ENCODE results near the gene SLC22A3. TPM values are rescaled to one million over a fixed set of nuclear protein-coding genes. Genes with fewer than 3 reads are reported as not detected.
A peak's percentile ranks its signal among the peaks of the same experiment; 100 is the strongest.

The SLC22A3 gene
- total and polyA plus RNA-seq, 4 donors, result 9.5 to 65.0 (median 33.3) TPM

- H3K27me3 ChIP-seq (ENCODE audit: control insufficient read depth in 3 of 3, insufficient read depth in 3 of 3, low read length in 2 of 3), result no peaks in the 10 kb centered on the region
- H3K36me3 ChIP-seq (ENCODE audit: control insufficient read depth in 4 of 4, insufficient read depth in 4 of 4, low read length in 4 of 4), result no peaks in the 10 kb centered on the region
- peaks cover 0 to 7% (median 3%) of the 10 kb centered on the region in 4 donors for H3K9me3 ChIP-seq (ENCODE audit: control insufficient read depth in 4 of 4, insufficient read depth in 3 of 4, low read length in 3 of 4)
- TF ChIP-seq CTCF (IDR thresholded peaks at IDR 0.05; ENCODE audit: control extremely low read depth, extremely low read depth), result no peak
- ATAC-seq (ENCODE audit: insufficient read depth, low FRiP score), result no peak
- H3K4me3 ChIP-seq, result no peak overlapping the region
- H3K4me1 ChIP-seq (ENCODE audit: control insufficient read depth in 5 of 5, insufficient read depth in 5 of 5, low read length in 5 of 5), result peaks cover 0 to 4% (median 0%) of the 10 kb centered on the region in 5 donors
- no peak overlapping the region for H3K9ac ChIP-seq (ENCODE audit: insufficient read depth in 1 of 2, low read length in 2 of 2)
- DNase-seq, result no peak
- H3K27ac ChIP-seq (ENCODE audit: low read depth in 1 of 2, low read length in 1 of 2), result no peak overlapping the region
These were observed 31.3 kb downstream of the SLC22A3 start for GRCh38 chr6:160379466-160379865.

- H3K9me3 ChIP-seq (ENCODE audit: control insufficient read depth in 4 of 4, insufficient read depth in 3 of 4, low read length in 3 of 4), result peaks cover 0 to 7% (median 1%) of the 10 kb centered on the region in 4 donors
- TF ChIP-seq CTCF (IDR thresholded peaks at IDR 0.05; ENCODE audit: control extremely low read depth, extremely low read depth), result no peak
- ATAC-seq (ENCODE audit: insufficient read depth, low FRiP score), result no peak
- no peak overlapping the region for H3K9ac ChIP-seq (ENCODE audit: insufficient read depth in 1 of 2, low read length in 2 of 2)
- H3K4me1 ChIP-seq (ENCODE audit: control insufficient read depth in 5 of 5, insufficient read depth in 5 of 5, low read length in 5 of 5), result peaks cover 0 to 9% (median 4%) of the 10 kb centered on the region in 5 donors
- 75% methylated on average over 1 of the region's 1 CpG for WGBS, 2 donors
- no peaks in the 10 kb centered on the region for H3K27me3 ChIP-seq (ENCODE audit: control insufficient read depth in 3 of 3, insufficient read depth in 3 of 3, low read length in 2 of 3)
- DNase-seq, result no peak
- H3K4me3 ChIP-seq, result no peak overlapping the region
- no peak overlapping the region for H3K27ac ChIP-seq (ENCODE audit: low read depth in 1 of 2, low read length in 1 of 2)
- no peaks in the 10 kb centered on the region for H3K36me3 ChIP-seq (ENCODE audit: control insufficient read depth in 4 of 4, insufficient read depth in 4 of 4, low read length in 4 of 4)
These were observed 34.8 kb downstream of the SLC22A3 start for GRCh38 chr6:160382946-160383345.

- DNase-seq (peak in 1 of 3 donors; percentile 81), ATAC-seq (ENCODE audit: insufficient read depth, low FRiP score) (peak; percentile 79)
- peak overlapping the region in 1 of 2 donors; percentile 15 for H3K27ac ChIP-seq (ENCODE audit: low read depth in 1 of 2, low read length in 1 of 2)
- no peaks in the 10 kb centered on the region for H3K27me3 ChIP-seq (ENCODE audit: control insufficient read depth in 3 of 3, insufficient read depth in 3 of 3, low read length in 2 of 3)
- H3K4me1 ChIP-seq (ENCODE audit: control insufficient read depth in 5 of 5, insufficient read depth in 5 of 5, low read length in 5 of 5), result peaks cover 0 to 9% (median 4%) of the 10 kb centered on the region in 5 donors
- no peak for TF ChIP-seq CTCF (IDR thresholded peaks at IDR 0.05; ENCODE audit: control extremely low read depth, extremely low read depth)
- H3K4me3 ChIP-seq, result no peak overlapping the region
- WGBS, 2 donors, result 56 to 82% methylated on average over 5 of the region's 5 CpGs
- no peak overlapping the region for H3K9ac ChIP-seq (ENCODE audit: insufficient read depth in 1 of 2, low read length in 2 of 2)
- no peaks in the 10 kb centered on the region for H3K36me3 ChIP-seq (ENCODE audit: control insufficient read depth in 4 of 4, insufficient read depth in 4 of 4, low read length in 4 of 4)
- H3K9me3 ChIP-seq (ENCODE audit: control insufficient read depth in 4 of 4, insufficient read depth in 3 of 4, low read length in 3 of 4), result peaks cover 0 to 6% (median 1%) of the 10 kb centered on the region in 4 donors
These were observed 38.8 kb downstream of the SLC22A3 start for GRCh38 chr6:160386869-160387530.

Data from lung (tissue), 12 donors.